Esophagus squamous epithelium (tissue), 5 donors: ENCODE measurements around the gene HOXA11. TPM values are rescaled to one million over a fixed set of nuclear protein-coding genes. Genes with fewer than 3 reads are reported as not detected.

Source experiments
- DNase-seq: peaks from one replicate; lab custom pipeline; 2025; lab: John Stamatoyannopoulos, UW
- H3K27ac ChIP-seq, 4 donors: fragments of 200-600 bp; sonication (generic); one replicate each; pipeline ENCODE4 v1.5.1; 2016 to 2019; ENCODE audit warnings: mild to moderate bottlenecking in 1 of 4
- H3K27me3 ChIP-seq, 4 donors: fragments of 200-600 bp; sonication (generic); 1 replicate in 3 of 4; 2 replicates in 1 of 4; pipeline versions ENCODE4 v1.5.1 to v1.6.0; 2017 to 2021; ENCODE audit warnings: antibody characterized with exemption in 1 of 4
- H3K36me3 ChIP-seq, 3 donors: fragments of 200-600 bp; sonication (generic); one replicate each; pipeline ENCODE4 v1.5.1; 2016 to 2019
- H3K4me1 ChIP-seq, 3 donors: fragments of 200-600 bp; sonication (generic); one replicate each; pipeline ENCODE4 v1.5.1; 2017 to 2019
- H3K4me3 ChIP-seq, 4 donors: fragments of 200-600 bp; sonication (generic); 1 replicate in 3 of 4; 2 replicates in 1 of 4; pipeline ENCODE4 v1.5.1; 2016 to 2019; ENCODE audit warnings: mild to moderate bottlenecking in 2 of 4, moderate library complexity in 1 of 4
- H3K9me3 ChIP-seq, 3 donors: fragments of 200-600 bp; sonication (generic); one replicate each; pipeline ENCODE4 v1.5.1; 2016 to 2019
- POLR2A ChIP-seq, 4 donors: fragments of 450-650 bp; IDR thresholded peaks; one replicate each; pipeline ENCODE4 v1.6.1; 2017; ENCODE audit warnings: antibody characterized with exemption in 4 of 4, mild to moderate bottlenecking in 4 of 4, moderate library complexity in 3 of 4
- WGBS, 2 donors: methylation state at CpG; one replicate each; pipeline ENCODE4 v1.1.5; 2018; 5-methylcytosine and 5-hydroxymethylcytosine counted together
- intact Hi-C: fragments of 100-400 bp; cut with DNase I; formaldehyde crosslinking; loops from one replicate; pipeline ENCODE4 v1.15.0; 2022
- total RNA-seq, 4 donors: library from RNA; depleted of rRNA; stranded (reverse); fragments of >200 nt; gene quantifications; one replicate each; pipeline ENCODE4 v1.1.0, GENCODE V29; 2016
- TF ChIP-seq, protein P1 (sequence below), 6 experiments: fragments of 450-650 bp in 4 of 6; fragments of 200-600 bp in 2 of 6; sonication (generic) in 2 of 6; IDR thresholded peaks; one replicate each; pipeline ENCODE4 v1.5.1; 2016 to 2019; ENCODE audit warnings: antibody characterized with exemption in 6 of 6, mild to moderate bottlenecking in 4 of 6, moderate library complexity in 4 of 6
- donor health status: DM: yes; HTN: yes; CAD: no.

Gene HOXA11
- total RNA-seq, 4 donors from 2014 or later = not detected

DNA sequence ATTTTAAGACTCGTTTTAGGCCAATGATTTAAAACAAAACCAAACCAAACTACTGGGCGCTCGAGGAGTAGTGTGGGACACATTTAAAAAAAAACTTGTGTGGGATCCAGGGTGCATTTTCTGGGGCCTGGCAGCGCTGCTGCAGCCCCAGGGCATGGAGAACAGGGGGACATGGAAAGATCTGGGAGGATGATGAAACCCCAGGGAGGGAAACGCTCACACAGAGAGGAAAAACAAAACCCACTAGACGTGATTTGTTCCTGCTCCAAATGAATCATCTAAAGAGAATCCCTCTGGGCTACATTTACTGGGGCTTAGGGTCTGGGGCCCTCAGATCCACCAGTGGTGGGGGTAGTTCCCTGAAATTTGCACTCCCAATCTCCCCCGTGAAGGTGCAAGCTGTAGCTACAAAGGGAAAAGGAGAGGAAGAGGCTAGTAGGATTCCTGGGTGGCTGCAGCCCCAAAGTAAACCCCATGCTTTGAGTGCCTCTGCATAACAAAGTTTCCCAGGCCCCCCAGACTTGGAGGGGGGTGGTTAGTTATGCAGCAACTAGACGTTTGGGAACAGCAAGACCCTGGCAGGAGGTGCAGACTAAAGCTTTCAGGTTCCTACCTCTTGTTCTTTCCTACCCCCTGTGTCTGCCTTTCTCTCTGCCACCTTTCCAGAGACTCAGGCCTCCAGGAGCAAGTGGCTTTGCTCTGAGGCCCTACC lies 29.4 kb upstream of the HOXA11 start:
- TF ChIP-seq, protein P1, sequence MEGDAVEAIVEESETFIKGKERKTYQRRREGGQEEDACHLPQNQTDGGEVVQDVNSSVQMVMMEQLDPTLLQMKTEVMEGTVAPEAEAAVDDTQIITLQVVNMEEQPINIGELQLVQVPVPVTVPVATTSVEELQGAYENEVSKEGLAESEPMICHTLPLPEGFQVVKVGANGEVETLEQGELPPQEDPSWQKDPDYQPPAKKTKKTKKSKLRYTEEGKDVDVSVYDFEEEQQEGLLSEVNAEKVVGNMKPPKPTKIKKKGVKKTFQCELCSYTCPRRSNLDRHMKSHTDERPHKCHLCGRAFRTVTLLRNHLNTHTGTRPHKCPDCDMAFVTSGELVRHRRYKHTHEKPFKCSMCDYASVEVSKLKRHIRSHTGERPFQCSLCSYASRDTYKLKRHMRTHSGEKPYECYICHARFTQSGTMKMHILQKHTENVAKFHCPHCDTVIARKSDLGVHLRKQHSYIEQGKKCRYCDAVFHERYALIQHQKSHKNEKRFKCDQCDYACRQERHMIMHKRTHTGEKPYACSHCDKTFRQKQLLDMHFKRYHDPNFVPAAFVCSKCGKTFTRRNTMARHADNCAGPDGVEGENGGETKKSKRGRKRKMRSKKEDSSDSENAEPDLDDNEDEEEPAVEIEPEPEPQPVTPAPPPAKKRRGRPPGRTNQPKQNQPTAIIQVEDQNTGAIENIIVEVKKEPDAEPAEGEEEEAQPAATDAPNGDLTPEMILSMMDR (IDR thresholded peaks at IDR 0.05) = no peak
- TF ChIP-seq POLR2A (IDR thresholded peaks at IDR 0.05) = no peak
- 41 to 45% methylated on average over 7 of the region's 8 CpGs for WGBS, 2 donors
- no peak overlapping the region for H3K4me3 ChIP-seq
- peaks cover 13 to 100% (median 42%) of the 10 kb centered on the region in 4 donors for H3K27me3 ChIP-seq
- H3K9me3 ChIP-seq = no peaks in the 10 kb centered on the region
- H3K36me3 ChIP-seq = no peaks in the 10 kb centered on the region
- no peak for DNase-seq
- peaks cover 7 to 19% (median 10%) of the 10 kb centered on the region in 3 donors for H3K4me1 ChIP-seq
- intact Hi-C loops = loop anchor here (5.0 kb wide), 1 partner anchor 368 kb away; no protein-coding TSS in a partner anchor
- no peak overlapping the region for H3K27ac ChIP-seq

DNA sequence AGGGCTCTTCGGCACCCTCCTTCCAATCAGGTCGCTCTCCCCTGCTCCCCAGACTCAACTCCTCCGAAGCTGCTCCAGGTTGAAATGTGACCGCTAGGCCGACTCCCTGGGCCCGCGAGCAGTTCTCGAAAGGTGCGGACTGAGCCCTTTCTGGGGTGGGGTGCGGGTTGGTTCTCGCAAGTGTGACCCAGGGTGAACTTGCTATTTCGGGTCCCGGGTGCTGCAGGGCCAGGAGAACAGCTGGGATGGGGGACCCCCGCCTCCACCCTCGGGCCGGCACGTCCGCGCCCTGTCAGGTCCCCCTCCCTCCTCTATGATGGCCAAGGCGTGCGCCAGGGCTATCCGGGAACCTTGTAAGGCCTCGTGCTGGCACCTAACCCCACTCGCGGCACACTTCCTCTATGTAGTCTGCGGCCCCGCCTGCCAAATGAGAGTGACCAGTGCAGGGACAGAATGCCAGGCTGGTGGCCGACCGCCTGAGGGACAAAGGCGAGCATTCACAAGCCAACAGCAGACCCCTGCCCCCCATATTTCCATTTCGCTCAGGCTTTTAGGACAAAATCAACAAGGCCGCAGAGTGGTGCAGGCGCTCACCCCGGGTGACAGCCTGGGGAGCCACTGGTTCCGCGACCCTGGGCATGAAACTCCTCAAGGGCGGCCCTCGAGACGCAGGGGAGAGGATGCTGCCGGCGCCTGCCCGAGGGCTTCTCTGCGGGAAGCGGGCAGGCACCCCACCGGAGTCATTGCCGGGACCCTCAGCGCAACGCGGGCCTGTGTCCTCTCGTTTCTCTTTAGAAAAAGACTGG lies 28.6 kb upstream of the HOXA11 start:
- H3K4me1 ChIP-seq = peaks cover 7 to 19% (median 10%) of the 10 kb centered on the region in 3 donors
- peak overlapping the region in 1 of 4 donors; percentile 10 for H3K4me3 ChIP-seq
- no peaks in the 10 kb centered on the region for H3K36me3 ChIP-seq
- DNase-seq = no peak
- TF ChIP-seq, protein P1 (IDR thresholded peaks at IDR 0.05) = no peak
- TF ChIP-seq POLR2A (IDR thresholded peaks at IDR 0.05) = no peak
- 18 to 53% methylated on average over 4 to 16 of the region's 50 CpGs for whole genome bisulfite sequencing, 2 donors
- peaks cover 13 to 100% (median 42%) of the 10 kb centered on the region in 4 donors for H3K27me3 ChIP-seq
- H3K9me3 ChIP-seq = no peaks in the 10 kb centered on the region
- intact Hi-C loops = loop anchor here (5.0 kb wide), 1 partner anchor 369 kb away; no protein-coding TSS in a partner anchor
- H3K27ac ChIP-seq = no peak overlapping the region

DNA sequence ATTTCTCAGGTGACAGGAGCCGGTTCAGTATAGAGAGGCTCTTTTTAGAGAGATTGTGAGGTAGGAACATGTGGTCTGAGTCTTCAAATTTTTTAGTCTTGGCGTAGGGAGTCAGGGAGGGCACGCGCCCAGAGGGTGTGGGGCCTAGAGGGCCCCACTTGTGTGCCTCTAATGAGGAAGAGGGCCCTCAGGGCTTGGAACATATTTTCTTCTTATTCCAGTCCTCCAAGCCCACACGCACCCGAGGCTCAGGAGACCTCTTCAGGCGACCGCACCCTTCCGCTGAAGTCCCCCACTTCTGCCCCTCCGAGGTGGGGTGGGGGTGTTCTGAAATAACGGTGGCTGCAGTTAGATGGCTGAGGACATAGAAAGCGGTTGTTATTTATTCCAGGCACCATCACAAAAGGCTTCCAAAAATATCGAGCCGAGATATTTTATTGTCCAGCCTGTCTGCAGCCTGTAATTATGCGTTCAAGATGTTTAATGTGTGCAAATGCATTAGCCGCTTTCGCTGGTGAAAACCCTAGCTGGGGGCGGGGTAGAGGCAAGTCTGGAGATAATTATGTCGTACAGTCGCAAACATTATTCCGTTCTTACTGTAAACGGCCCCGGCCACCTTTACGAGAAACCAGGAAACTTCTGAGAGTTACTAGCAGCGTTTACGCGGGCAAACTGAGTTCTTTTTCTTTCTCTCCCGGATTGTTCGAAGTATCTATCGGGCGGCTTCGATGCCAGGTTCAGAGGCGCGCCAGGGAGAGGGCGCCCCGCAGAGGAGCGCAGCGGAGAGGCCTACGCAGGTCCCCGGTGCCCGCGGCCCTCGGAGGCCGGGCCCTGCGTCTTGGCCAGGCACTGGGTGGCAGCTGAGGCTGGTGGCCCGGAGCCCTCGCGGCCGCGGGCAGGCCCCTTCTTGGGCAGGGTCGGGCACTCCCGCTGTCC lies 27.7 kb upstream of the HOXA11 start:
- no peak for DNase-seq
- TF ChIP-seq, protein P1 (IDR thresholded peaks at IDR 0.05) = no peak
- TF ChIP-seq POLR2A (IDR thresholded peaks at IDR 0.05) = no peak
- Histone ChIP-seq H3K27me3 (peaks cover 13 to 100% (median 44%) of the 10 kb centered on the region in 4 donors), H3K27ac (no peak overlapping the region), H3K36me3 (no peaks in the 10 kb centered on the region), H3K4me3 (peak overlapping the region in 1 of 4 donors; percentile 10), H3K9me3 (no peaks in the 10 kb centered on the region), H3K4me1 (peaks cover 7 to 19% (median 10%) of the 10 kb centered on the region in 3 donors)
- WGBS, 2 donors = 12 to 22% methylated on average over 19 to 24 of the region's 52 CpGs
- intact Hi-C loops = loop anchor here (5.0 kb wide), 1 partner anchor 370 kb away; no protein-coding TSS in a partner anchor

DNA sequence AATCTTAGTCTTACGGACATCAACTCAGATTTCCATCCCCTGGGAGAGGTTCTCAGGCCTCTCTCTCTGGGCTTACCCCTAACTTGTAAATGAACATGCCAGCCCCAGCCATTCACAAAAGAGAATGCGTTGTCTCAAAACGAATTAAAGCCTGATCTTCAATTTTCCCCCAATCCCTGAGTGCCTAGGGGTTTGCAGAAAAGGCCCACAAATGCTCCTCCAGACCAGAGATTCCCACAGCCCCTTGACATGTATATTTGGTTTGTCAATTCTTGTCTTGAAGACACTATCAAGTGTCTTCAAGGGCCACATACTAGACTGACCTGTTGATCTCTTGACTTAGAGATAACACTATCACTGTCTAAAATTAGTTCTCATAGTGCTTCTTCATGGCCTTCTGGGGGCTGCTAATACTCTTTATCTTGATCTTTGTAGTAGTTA lies 26.8 kb upstream of the HOXA11 start:
- no peak for DNase-seq
- H3K4me1 ChIP-seq = peaks cover 7 to 19% (median 10%) of the 10 kb centered on the region in 3 donors
- TF ChIP-seq POLR2A (IDR thresholded peaks at IDR 0.05) = no peak
- TF ChIP-seq, protein P1 (IDR thresholded peaks at IDR 0.05) = no peak
- H3K4me3 ChIP-seq = no peak overlapping the region
- peaks cover 13 to 100% (median 50%) of the 10 kb centered on the region in 4 donors for H3K27me3 ChIP-seq
- intact Hi-C loops = loop anchor here (5.0 kb wide), 1 partner anchor 371 kb away; no protein-coding TSS in a partner anchor
- no peak overlapping the region for H3K27ac ChIP-seq
- H3K36me3 ChIP-seq = no peaks in the 10 kb centered on the region
- WGBS, 2 donors = 47 to 53% methylated on average over 3 of the region's 3 CpGs
- no peaks in the 10 kb centered on the region for H3K9me3 ChIP-seq
